ENCODE data around the gene FAM169A.
"Not testable (repeated sequence)": the region's sequence is repeated elsewhere in the genome, so short reads cannot be mapped to it uniquely, and the experiment has no call there.

Gene FAM169A

DNA sequence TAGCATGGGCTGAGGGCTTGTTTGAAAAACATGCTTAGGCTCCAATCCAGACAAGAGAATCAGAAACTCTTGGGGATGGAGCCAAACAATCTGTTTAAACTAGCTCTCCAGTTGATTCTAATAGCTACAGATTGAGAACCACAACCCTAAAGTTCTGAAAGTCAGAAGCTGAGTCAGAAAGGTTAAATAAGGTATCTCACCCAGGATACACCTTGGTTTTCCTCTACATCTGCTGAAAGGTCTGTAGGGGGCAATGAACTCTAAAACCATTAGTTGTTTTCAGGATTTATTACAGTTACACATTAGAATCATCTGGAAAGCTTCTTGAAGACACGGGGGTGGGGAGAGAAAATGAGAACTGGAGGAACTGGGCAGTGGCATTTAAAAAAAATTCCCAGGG is 104.9 kb downstream of the FAM169A start:
- Histone ChIP-seq H3K79me2 (ENCODE audit: insufficient read depth, low read depth) (peaks cover 49% of the 10 kb centered on the region), H2AFZ (ENCODE audit: low read depth) (no peak overlapping the region), H3K4me3 (IDR thresholded peaks at IDR 0.05; ENCODE audit: insufficient read depth, low read depth, low read length) (no peak overlapping the region), H4K20me1 (ENCODE audit: insufficient read depth) (no peaks in the 10 kb centered on the region), H3K27ac (peak overlapping the region; percentile 54), H3K36me3 (ENCODE audit: insufficient read depth) (peaks cover 19% of the 10 kb centered on the region; the same call in 1 of the 2 replicates), H3K4me1 (ENCODE audit: low read depth, poor library complexity, severe bottlenecking) (peaks cover 72% of the 10 kb centered on the region), H3K4me2 (peak overlapping the region; percentile 39), H3K27me3 (ENCODE audit: insufficient read depth, low read depth) (no peaks in the 10 kb centered on the region), H3K9ac (0 out of 2 replicates have a peak overlapping the region, but pooled peaks have one; percentile 1)
- TF ChIP-seq, protein P1, sequence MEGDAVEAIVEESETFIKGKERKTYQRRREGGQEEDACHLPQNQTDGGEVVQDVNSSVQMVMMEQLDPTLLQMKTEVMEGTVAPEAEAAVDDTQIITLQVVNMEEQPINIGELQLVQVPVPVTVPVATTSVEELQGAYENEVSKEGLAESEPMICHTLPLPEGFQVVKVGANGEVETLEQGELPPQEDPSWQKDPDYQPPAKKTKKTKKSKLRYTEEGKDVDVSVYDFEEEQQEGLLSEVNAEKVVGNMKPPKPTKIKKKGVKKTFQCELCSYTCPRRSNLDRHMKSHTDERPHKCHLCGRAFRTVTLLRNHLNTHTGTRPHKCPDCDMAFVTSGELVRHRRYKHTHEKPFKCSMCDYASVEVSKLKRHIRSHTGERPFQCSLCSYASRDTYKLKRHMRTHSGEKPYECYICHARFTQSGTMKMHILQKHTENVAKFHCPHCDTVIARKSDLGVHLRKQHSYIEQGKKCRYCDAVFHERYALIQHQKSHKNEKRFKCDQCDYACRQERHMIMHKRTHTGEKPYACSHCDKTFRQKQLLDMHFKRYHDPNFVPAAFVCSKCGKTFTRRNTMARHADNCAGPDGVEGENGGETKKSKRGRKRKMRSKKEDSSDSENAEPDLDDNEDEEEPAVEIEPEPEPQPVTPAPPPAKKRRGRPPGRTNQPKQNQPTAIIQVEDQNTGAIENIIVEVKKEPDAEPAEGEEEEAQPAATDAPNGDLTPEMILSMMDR (conservative IDR thresholded peaks at IDR 0.05; ENCODE audit: low read depth, low read length), result 0 out of 2 replicates have a peak, but pooled peaks have one; percentile 15

DNA sequence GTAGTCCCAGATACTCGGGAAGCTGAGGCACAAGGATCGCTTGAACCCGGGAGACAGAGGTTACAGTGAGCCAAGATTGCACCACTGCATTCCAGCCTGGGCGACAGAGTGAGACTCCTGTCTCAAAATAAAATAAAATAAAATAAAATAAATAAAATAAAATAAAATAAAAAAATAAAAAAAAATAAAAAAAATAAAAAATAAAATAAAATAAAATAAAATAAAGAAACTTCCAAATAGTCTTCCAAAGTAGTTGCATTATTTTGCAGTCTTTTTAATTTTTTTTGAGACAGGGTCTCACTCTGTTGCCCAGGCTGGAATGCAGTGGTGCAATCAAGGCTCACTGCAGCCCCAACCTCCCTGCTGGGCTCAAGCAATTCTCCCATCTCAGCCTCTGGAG is 117.4 kb downstream of the FAM169A start:
- H3K4me3 ChIP-seq (IDR thresholded peaks at IDR 0.05; ENCODE audit: insufficient read depth, low read depth, low read length); H2AFZ ChIP-seq (ENCODE audit: low read depth); H3K79me2 ChIP-seq (ENCODE audit: insufficient read depth, low read depth); H3K36me3 ChIP-seq (ENCODE audit: insufficient read depth); H3K4me1 ChIP-seq (ENCODE audit: low read depth, poor library complexity, severe bottlenecking); H3K27ac ChIP-seq; H4K20me1 ChIP-seq (ENCODE audit: insufficient read depth); H3K27me3 ChIP-seq (ENCODE audit: insufficient read depth, low read depth); H3K4me2 ChIP-seq; H3K9ac ChIP-seq: not testable (repeated sequence)

DNA sequence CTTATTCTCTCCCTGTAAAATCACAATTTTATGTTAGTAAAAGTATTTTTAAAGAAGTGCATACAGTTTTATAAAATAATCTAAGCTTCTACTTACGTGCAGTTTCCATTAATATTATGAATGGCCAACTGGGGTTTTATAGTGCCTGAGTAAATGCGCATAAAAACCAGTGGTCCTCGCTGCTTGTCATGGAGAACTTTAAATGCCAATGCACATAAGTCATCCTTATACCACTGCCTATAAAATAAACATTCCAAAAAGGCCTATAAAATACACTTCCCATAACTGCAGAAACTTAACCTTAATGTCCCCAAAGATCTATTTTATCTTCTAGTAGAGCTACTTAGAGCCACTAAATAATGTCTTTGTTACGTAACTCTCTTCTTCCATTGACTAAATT is 127.8 kb downstream of the FAM169A start:
- H3K4me1 ChIP-seq (ENCODE audit: low read depth, poor library complexity, severe bottlenecking), result no peaks in the 10 kb centered on the region
- TF ChIP-seq, protein P1 (conservative IDR thresholded peaks at IDR 0.05; ENCODE audit: low read depth, low read length), result no peak
- no peaks in the 10 kb centered on the region for H4K20me1 ChIP-seq (ENCODE audit: insufficient read depth)
- peaks cover 6% of the 10 kb centered on the region; the same call in 1 of the 2 replicates for H3K36me3 ChIP-seq (ENCODE audit: insufficient read depth)
- no peak overlapping the region for H3K27ac ChIP-seq
- no peak overlapping the region for H3K4me2 ChIP-seq
- H3K4me3 ChIP-seq (IDR thresholded peaks at IDR 0.05; ENCODE audit: insufficient read depth, low read depth, low read length), result no peak overlapping the region
- H3K27me3 ChIP-seq (ENCODE audit: insufficient read depth, low read depth), result no peaks in the 10 kb centered on the region
- H2AFZ ChIP-seq (ENCODE audit: low read depth), result no peak overlapping the region
- H3K79me2 ChIP-seq (ENCODE audit: insufficient read depth, low read depth), result no peaks in the 10 kb centered on the region
- H3K9ac ChIP-seq, result no peak overlapping the region

DNA sequence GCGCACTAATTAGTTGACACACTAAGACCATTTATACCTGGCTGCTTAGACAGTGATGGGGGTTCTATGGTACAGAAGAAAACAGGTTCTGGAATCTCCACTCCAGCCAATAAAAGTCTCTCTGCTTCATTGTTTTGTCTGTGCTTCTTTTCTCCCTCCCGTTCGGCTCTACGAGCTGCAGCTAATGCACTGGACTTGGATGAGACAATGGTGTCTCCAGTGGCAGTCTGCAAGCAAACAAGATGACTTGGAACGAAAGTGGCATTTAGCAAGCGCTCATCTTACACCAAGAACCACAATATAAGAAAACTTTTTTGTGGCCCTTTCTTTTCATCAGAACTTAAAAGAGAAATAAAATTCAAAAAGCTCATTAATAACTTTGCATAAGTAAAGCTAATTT is 129.4 kb downstream of the FAM169A start:
- no peaks in the 10 kb centered on the region for H4K20me1 ChIP-seq (ENCODE audit: insufficient read depth)
- H3K79me2 ChIP-seq (ENCODE audit: insufficient read depth, low read depth), result no peaks in the 10 kb centered on the region
- TF ChIP-seq, protein P1 (conservative IDR thresholded peaks at IDR 0.05; ENCODE audit: low read depth, low read length), result no peak
- H3K36me3 ChIP-seq (ENCODE audit: insufficient read depth), result peaks cover 6% of the 10 kb centered on the region; the same call in 1 of the 2 replicates
- no peaks in the 10 kb centered on the region for H3K27me3 ChIP-seq (ENCODE audit: insufficient read depth, low read depth)
- H3K9ac ChIP-seq, result no peak overlapping the region
- no peak overlapping the region for H2AFZ ChIP-seq (ENCODE audit: low read depth)
- no peak overlapping the region for H3K4me3 ChIP-seq (IDR thresholded peaks at IDR 0.05; ENCODE audit: insufficient read depth, low read depth, low read length)
- H3K27ac ChIP-seq, result no peak overlapping the region
- H3K4me2 ChIP-seq, result no peak overlapping the region
- no peaks in the 10 kb centered on the region for H3K4me1 ChIP-seq (ENCODE audit: low read depth, poor library complexity, severe bottlenecking)

All from KMS-11 (cell line).